Mesendoderm (in vitro differentiated cells): ENCODE results near the gene BUB1B.

Source experiments
- DNase-seq: peaks from one replicate; pipeline ENCODE4 v3.0.0; 2013
- H2AK5ac ChIP-seq: 2 replicates; pipeline ENCODE4 v1.6.1; 2013; ENCODE audit warnings: low read length, inconsistent platforms
- H2BK120ac ChIP-seq: 2 replicates; pipeline ENCODE4 v1.6.1; 2013; ENCODE audit warnings: low read depth, mild to moderate bottlenecking, low read length, moderate library complexity, mixed read lengths
- H2BK15ac ChIP-seq: replicated peaks from 2 replicates; pipeline ENCODE4 v1.6.1; 2013; ENCODE audit warnings: low read depth, mild to moderate bottlenecking, moderate library complexity
- H2BK5ac ChIP-seq: 2 replicates; pipeline ENCODE4 v1.6.1; 2013; ENCODE audit warnings: low read length, inconsistent platforms
- H3K18ac ChIP-seq: 2 replicates; pipeline ENCODE4 v1.6.1; 2013; ENCODE audit warnings: mild to moderate bottlenecking, low read length, mixed read lengths
- H3K23ac ChIP-seq: one replicate; pipeline ENCODE4 v1.6.1; 2013; ENCODE audit warnings: low read length
- H3K27ac ChIP-seq: 2 replicates; pipeline ENCODE4 v1.5.1; 2013; ENCODE audit warnings: low read depth, mild to moderate bottlenecking, inconsistent platforms, low read length, moderate library complexity
- H3K27me3 ChIP-seq: 2 replicates; pipeline ENCODE4 v1.6.1; 2013; ENCODE audit warnings: low read length, control low read depth, mild to moderate bottlenecking, inconsistent platforms; ENCODE audit not compliant: insufficient read depth, poor library complexity
- H3K36me3 ChIP-seq: 2 replicates; pipeline ENCODE4 v1.6.1; 2013; ENCODE audit warnings: low read length, inconsistent platforms; ENCODE audit not compliant: control insufficient read depth, insufficient read depth
- H3K4ac ChIP-seq: one replicate; pipeline ENCODE4 v1.6.1; 2013; ENCODE audit warnings: low read depth, mild to moderate bottlenecking, low read length, moderate library complexity
- H3K4me1 ChIP-seq: 2 replicates; pipeline ENCODE4 v1.6.1; 2013; ENCODE audit warnings: low read depth, low read length, inconsistent platforms; ENCODE audit not compliant: control insufficient read depth
- H3K4me2 ChIP-seq: 2 replicates; pipeline ENCODE4 v1.6.1; 2013; ENCODE audit warnings: low read length
- H3K4me3 ChIP-seq: 2 replicates; pipeline ENCODE4 v1.5.1; 2013; ENCODE audit warnings: mild to moderate bottlenecking, low read length
- H3K56ac ChIP-seq: one replicate; pipeline ENCODE4 v1.6.1; 2013; ENCODE audit warnings: low read length
- H3K79me1 ChIP-seq: 2 replicates; pipeline ENCODE4 v1.6.1; 2013; ENCODE audit warnings: low read length, inconsistent platforms
- H3K79me2 ChIP-seq: 2 replicates; pipeline ENCODE4 v1.6.1; 2013; ENCODE audit warnings: mild to moderate bottlenecking, low read length; ENCODE audit not compliant: control insufficient read depth, insufficient read depth
- H3K9ac ChIP-seq: 2 replicates; pipeline ENCODE4 v1.6.1; 2013; ENCODE audit warnings: low read length, inconsistent platforms
- H4K5ac ChIP-seq: one replicate; pipeline ENCODE4 v1.6.1; 2013; ENCODE audit warnings: low read length
- H4K8ac ChIP-seq: one replicate; pipeline ENCODE4 v1.6.1; 2013; ENCODE audit warnings: low read depth, mild to moderate bottlenecking, control low read depth, low read length, moderate library complexity
- WGBS: extraction: QIAGEN DNeasy Blood & Tissue Kit; methylation state at CpG from one replicate; pipeline ENCODE4 v1.1.7; 2013; ENCODE audit warnings: low lambda C conversion rate, missing lambda C conversion rate; ENCODE audit not compliant: insufficient coverage; ENCODE audit errors: extremely low coverage; 5-methylcytosine and 5-hydroxymethylcytosine counted together

BUB1B gene

GRCh38 chr15:40235201-40235885 lies 74.5 kb downstream of the BUB1B start:
- peak; percentile 35 for DNase-seq
- no peaks in the 10 kb centered on the region for H3K79me1 ChIP-seq
- H3K36me3 ChIP-seq: no peaks in the 10 kb centered on the region
- no peak overlapping the region for H3K27ac ChIP-seq
- no peak overlapping the region for H3K9ac ChIP-seq
- H3K4me3 ChIP-seq: no peak overlapping the region
- H2BK15ac ChIP-seq: no peak overlapping the region
- H3K4me2 ChIP-seq: no peak overlapping the region
- H3K18ac ChIP-seq: no peak overlapping the region
- H3K23ac ChIP-seq: no peak overlapping the region
- H3K56ac ChIP-seq: no peak overlapping the region
- no peak overlapping the region for H4K8ac ChIP-seq
- H2BK120ac ChIP-seq: no peak overlapping the region
- no peak overlapping the region for H4K5ac ChIP-seq
- peaks cover 2% of the 10 kb centered on the region for H3K4me1 ChIP-seq
- H3K79me2 ChIP-seq: no peaks in the 10 kb centered on the region
- no peak overlapping the region for H2BK5ac ChIP-seq
- no peaks in the 10 kb centered on the region for H3K27me3 ChIP-seq
- no peak overlapping the region for H2AK5ac ChIP-seq
- no peak overlapping the region for H3K4ac ChIP-seq
- WGBS: no CpG with 5 or more reads among the region's 4 CpGs

GRCh38 chr15:40238532-40239403 lies 77.9 kb downstream of the BUB1B start, which contains the start of gene PAK6:
Gene PAK6, plus strand, starts transcription at chr15:40239063. Its CDS starts 25,723 bp downstream, at chr15:40264786.
- peak; percentile 92 for DNase-seq
- H2BK5ac ChIP-seq: no peak within 1 kb of the TSS
- no peaks in the 10 kb centered on the region for H3K36me3 ChIP-seq
- no peak within 1 kb of the TSS for H3K27ac ChIP-seq
- no peaks in the 10 kb centered on the region for H3K79me1 ChIP-seq
- H2AK5ac ChIP-seq: no peak within 1 kb of the TSS
- no peak within 1 kb of the TSS for H3K4me3 ChIP-seq
- peaks cover 2% of the 10 kb centered on the region for H3K4me1 ChIP-seq
- H3K4ac ChIP-seq: no peak within 1 kb of the TSS
- H3K79me2 ChIP-seq: no peaks in the 10 kb centered on the region
- H4K8ac ChIP-seq: no peak within 1 kb of the TSS
- H4K5ac ChIP-seq: no peak within 1 kb of the TSS
- no peak within 1 kb of the TSS for H2BK15ac ChIP-seq
- no peaks in the 10 kb centered on the region for H3K27me3 ChIP-seq
- peak within 1 kb of the TSS; percentile 71 for H3K56ac ChIP-seq
- H3K9ac ChIP-seq: peak within 1 kb of the TSS; percentile 35
- peak within 1 kb of the TSS; percentile 46 for H3K4me2 ChIP-seq
- no CpG with 5 or more reads among the region's 39 CpGs for WGBS
- H3K18ac ChIP-seq: no peak within 1 kb of the TSS
- no peak within 1 kb of the TSS for H3K23ac ChIP-seq
- no peak within 1 kb of the TSS for H2BK120ac ChIP-seq

- H3K27ac ChIP-seq: no peak overlapping the region
- H3K79me2 ChIP-seq: no peaks in the 10 kb centered on the region
- no peaks in the 10 kb centered on the region for H3K27me3 ChIP-seq
- H3K18ac ChIP-seq: no peak overlapping the region
- H2BK15ac ChIP-seq: no peak overlapping the region
- H3K4me1 ChIP-seq: peaks cover 2% of the 10 kb centered on the region
- peak overlapping the region; percentile 22 for H3K56ac ChIP-seq
- no peak overlapping the region for H4K8ac ChIP-seq
- H3K9ac ChIP-seq: peak overlapping the region; percentile 22
- no peaks in the 10 kb centered on the region for H3K79me1 ChIP-seq
- H3K23ac ChIP-seq: no peak overlapping the region
- no peak overlapping the region for H2BK120ac ChIP-seq
- no peak for DNase-seq
- no peak overlapping the region for H4K5ac ChIP-seq
- WGBS: no CpG with 5 or more reads among the region's 5 CpGs
- no peak overlapping the region for H3K4me3 ChIP-seq
- H3K36me3 ChIP-seq: no peaks in the 10 kb centered on the region
- no peak overlapping the region for H2AK5ac ChIP-seq
- no peak overlapping the region for H2BK5ac ChIP-seq
- H3K4ac ChIP-seq: no peak overlapping the region
- peak overlapping the region; percentile 46 for H3K4me2 ChIP-seq
Measured at GRCh38 chr15:40239404-40239692, 78.5 kb downstream of the BUB1B start.

GRCh38 chr15:40239693-40240618 lies 79.1 kb downstream of the BUB1B start:
- Histone ChIP-seq H3K79me1 (no peaks in the 10 kb centered on the region), H3K56ac (peak overlapping the region; percentile 22), H2BK15ac (no peak overlapping the region), H3K4ac (no peak overlapping the region), H2AK5ac (no peak overlapping the region), H3K36me3 (no peaks in the 10 kb centered on the region), H4K5ac (no peak overlapping the region), H3K18ac (no peak overlapping the region), H3K4me2 (no peak overlapping the region), H4K8ac (no peak overlapping the region), H3K9ac (no peak overlapping the region), H3K23ac (no peak overlapping the region), H3K79me2 (no peaks in the 10 kb centered on the region), H2BK5ac (no peak overlapping the region), H3K27ac (no peak overlapping the region), H3K4me3 (no peak overlapping the region), H3K27me3 (no peaks in the 10 kb centered on the region), H3K4me1 (no peaks in the 10 kb centered on the region), H2BK120ac (no peak overlapping the region)
- no CpG with 5 or more reads among the region's 19 CpGs for WGBS
- no peak for DNase-seq

GRCh38 chr15:40240619-40241221 lies 79.9 kb downstream of the BUB1B start:
- Histone ChIP-seq H3K9ac (no peak overlapping the region), H4K8ac (no peak overlapping the region), H3K27me3 (no peaks in the 10 kb centered on the region)

More at GRCh38 chr15:40240619-40241221, 79.9 kb downstream of the BUB1B start:
- Histone ChIP-seq H2BK120ac (no peak overlapping the region), H3K4me1 (peaks cover 3% of the 10 kb centered on the region), H3K18ac (no peak overlapping the region), H3K56ac (peak overlapping the region; percentile 7), H3K4me3 (no peak overlapping the region), H2BK15ac (no peak overlapping the region), H4K5ac (no peak overlapping the region), H2AK5ac (no peak overlapping the region), H3K36me3 (no peaks in the 10 kb centered on the region), H3K23ac (no peak overlapping the region), H3K79me1 (no peaks in the 10 kb centered on the region), H3K79me2 (no peaks in the 10 kb centered on the region), H3K4me2 (no peak overlapping the region), H3K27ac (no peak overlapping the region), H3K4ac (no peak overlapping the region), H2BK5ac (no peak overlapping the region)
- no peak for DNase-seq
- no CpG with 5 or more reads among the region's 10 CpGs for WGBS
